SK-N-SH (cell line): ENCODE data around the gene CD72. TPM values are rescaled to one million over a fixed set of nuclear protein-coding genes. Genes with fewer than 3 reads are reported as not detected.

Experiments used
- CTCF ChIA-PET: fragments of 300-600, 350-600 bp; formaldehyde crosslinking; extraction: SDS; loops from one replicate; lab custom pipeline; 2021; lab: Yijun Ruan, JAX
- POLR2A ChIA-PET: fragments of 350-600 bp; sonication (Branson Sonifier 250); formaldehyde crosslinking; extraction: SDS; loops from one replicate; lab custom pipeline; 2020; ENCODE audit warnings: antibody characterized with exemption, inconsistent platforms; lab: Yijun Ruan, JAX
- DNase-seq: peaks from one replicate; pipeline ENCODE4 v3.0.0; 2012
- H2AFZ ChIP-seq: fragments of 200-600 bp; sonication (generic); 2 replicates; pipeline ENCODE4 v1.8.1; 2016; ENCODE audit warnings: antibody characterized with exemption, mild to moderate bottlenecking, low read depth
- H3F3A ChIP-seq: fragments of 200-600 bp; sonication (generic); replicated peaks from 2 replicates; pipeline ENCODE3; 2016; ENCODE audit warnings: antibody characterized with exemption, mild to moderate bottlenecking; ENCODE audit not compliant: insufficient read depth
- H3K27ac ChIP-seq, 2 experiments: fragments of 200-500 bp in 1 of 2; fragments of 200-600 bp in 1 of 2; sonication (Bioruptor generic) in 1 of 2; sonication (generic), shearing (Covaris generic) in 1 of 2; 2 replicates each; pipeline versions ENCODE4 v1.5.1 to v1.6.1; 2014 to 2016; ENCODE audit warnings: low read depth in 2 of 2, inconsistent platforms in 1 of 2, low read length in 1 of 2, mild to moderate bottlenecking in 1 of 2, mixed read lengths in 1 of 2
- H3K27me3 ChIP-seq: fragments of 200-600 bp; sonication (generic), shearing (Covaris generic); 2 replicates; pipeline ENCODE4 v1.6.1; 2016; ENCODE audit warnings: mixed run types; ENCODE audit not compliant: insufficient read depth
- H3K36me3 ChIP-seq, 2 experiments: fragments of 200-500 bp in 1 of 2; fragments of 200-600 bp in 1 of 2; sonication (Bioruptor generic) in 1 of 2; sonication (generic) in 1 of 2; replicated peaks in 1 of 2; 2 replicates each; pipeline versions ENCODE3 to v1.5.1; 2014 to 2016; ENCODE audit warnings: low read length in 1 of 2, mild to moderate bottlenecking in 1 of 2; ENCODE audit not compliant: insufficient read depth in 2 of 2, control insufficient read depth in 1 of 2
- H3K4me1 ChIP-seq, 2 experiments: fragments of 200-500 bp in 1 of 2; fragments of 200-600 bp in 1 of 2; sonication (Bioruptor generic) in 1 of 2; sonication (generic), shearing (Covaris generic) in 1 of 2; 2 replicates each; pipeline versions ENCODE4 v1.5.1 to v1.6.1; 2014 to 2016; ENCODE audit warnings: low read depth in 1 of 2, low read length in 1 of 2, mixed run types in 1 of 2; ENCODE audit not compliant: insufficient read depth in 2 of 2, control insufficient read depth in 1 of 2
- H3K4me2 ChIP-seq: fragments of 200-600 bp; sonication (generic), shearing (Covaris generic); 2 replicates; pipeline ENCODE4 v1.6.1; 2017; ENCODE audit warnings: mixed run types
- H3K4me3 ChIP-seq, 2 experiments: fragments of 200-500 bp in 1 of 2; fragments of 200-600 bp in 1 of 2; sonication (Bioruptor generic) in 1 of 2; sonication (generic), shearing (Covaris generic) in 1 of 2; 2 replicates each; pipeline versions ENCODE4 v1.5.1 to v1.8.1; 2014 to 2016; ENCODE audit warnings: low read depth in 2 of 2, inconsistent platforms in 1 of 2, low read length in 1 of 2, mild to moderate bottlenecking in 1 of 2, mixed read lengths in 1 of 2, moderate library complexity in 1 of 2
- H3K79me2 ChIP-seq: fragments of 200-600 bp; sonication (generic); 2 replicates; pipeline ENCODE4 v1.8.1; 2017; ENCODE audit warnings: mild to moderate bottlenecking; ENCODE audit not compliant: insufficient read depth
- H3K9ac ChIP-seq: fragments of 200-600 bp; sonication (generic); 2 replicates; pipeline ENCODE4 v1.6.1; 2017; ENCODE audit warnings: mixed run types
- H3K9me2 ChIP-seq: fragments of 200-600 bp; sonication (generic); 2 replicates; pipeline ENCODE4 v1.6.1; 2017; ENCODE audit warnings: mixed run types
- H3K9me3 ChIP-seq: fragments of 200-600 bp; sonication (generic); 2 replicates; pipeline ENCODE4 v1.6.1; 2017; ENCODE audit warnings: mixed run types, mild to moderate bottlenecking, moderate library complexity
- H4K20me1 ChIP-seq: fragments of 200-600 bp; sonication (generic); 2 replicates; pipeline ENCODE4 v1.6.1; 2017; ENCODE audit warnings: mild to moderate bottlenecking, mixed run types; ENCODE audit not compliant: insufficient read depth
- ELF1 ChIP-seq: IDR thresholded peaks from 2 replicates; pipeline ENCODE4 v1.4.0; 2012
- FOXJ3 ChIP-seq: sonication (generic); formaldehyde crosslinking; IDR thresholded peaks from 2 replicates; pipeline ENCODE4 v1.5.1; 2020; ENCODE audit warnings: mild to moderate bottlenecking, missing genetic modification reagents
- FOXM1 ChIP-seq: IDR thresholded peaks from 2 replicates; pipeline ENCODE4 v1.4.0; 2012; ENCODE audit warnings: low read depth, mild to moderate bottlenecking
- GABPA ChIP-seq: IDR thresholded peaks from 2 replicates; pipeline ENCODE4 v1.4.0; 2012; ENCODE audit warnings: low read depth, mild to moderate bottlenecking
- GATA2 ChIP-seq: sonication (generic); formaldehyde crosslinking; IDR thresholded peaks from 2 replicates; pipeline ENCODE4 v1.5.0; 2020; ENCODE audit warnings: mild to moderate bottlenecking, missing genetic modification reagents
- MEF2A ChIP-seq: IDR thresholded peaks from 2 replicates; pipeline ENCODE4 v1.4.0; 2012; ENCODE audit warnings: low read depth, borderline replicate concordance
- MXI1 ChIP-seq: IDR thresholded peaks from 2 replicates; pipeline ENCODE4 v1.6.1; 2012; ENCODE audit warnings: mild to moderate bottlenecking, low read depth, low read length, improper control_type of control experiment
- NRF1 ChIP-seq: IDR thresholded peaks from 2 replicates; pipeline ENCODE4 v1.6.1; 2012; ENCODE audit warnings: low read depth, mild to moderate bottlenecking, low read length
- POLR2AphosphoS5 ChIP-seq: IDR thresholded peaks from 2 replicates; pipeline ENCODE4 v1.6.1; 2012; ENCODE audit warnings: low read depth, low read length
- RAD21 ChIP-seq: IDR thresholded peaks from 2 replicates; pipeline ENCODE4 v1.6.1; 2012; ENCODE audit warnings: mild to moderate bottlenecking, low read length
- RFX5 ChIP-seq: IDR thresholded peaks from 2 replicates; pipeline ENCODE4 v1.6.1; 2012; ENCODE audit warnings: mild to moderate bottlenecking, improper control_type of control experiment, low read length
- RXRA ChIP-seq: IDR thresholded peaks from 2 replicates; pipeline ENCODE4 v1.4.0; 2012; ENCODE audit warnings: low read depth, mild to moderate bottlenecking, borderline replicate concordance
- SMC3 ChIP-seq: IDR thresholded peaks from 2 replicates; pipeline ENCODE4 v1.6.1; 2012; ENCODE audit warnings: low read depth, low read length, improper control_type of control experiment
- TAF1 ChIP-seq: IDR thresholded peaks from 2 replicates; pipeline ENCODE4 v1.6.1; 2012; ENCODE audit warnings: low read depth, mild to moderate bottlenecking, low read length, moderate library complexity, borderline replicate concordance
- TCF12 ChIP-seq: IDR thresholded peaks from 2 replicates; pipeline ENCODE4 v1.4.0; 2012
- WGBS: methylation state at CpG from one replicate; pipeline ENCODE4 v1.1.6; 2017; ENCODE audit warnings: low lambda C conversion rate; 5-methylcytosine and 5-hydroxymethylcytosine counted together
- polyA plus RNA-seq, 3 experiments: library from polyadenylated mRNA; depleted of rRNA; stranded (reverse); fragments of >200 nt; gene quantifications; 2 replicates each; pipeline ENCODE4 v1.2.3, GENCODE V29; 2012
- TF ChIP-seq, protein P1 (sequence below): IDR thresholded peaks from 2 replicates; pipeline ENCODE4 v1.4.0; 2012; ENCODE audit warnings: low read depth, borderline replicate concordance
- TF ChIP-seq, protein P2 (sequence below): IDR thresholded peaks from 2 replicates; pipeline ENCODE4 v1.6.1; 2012; ENCODE audit warnings: mild to moderate bottlenecking, low read depth, low read length, moderate library complexity
- TF ChIP-seq, protein P3 (sequence below): fragments of 200-600 bp; sonication (generic); IDR thresholded peaks from 2 replicates; pipeline ENCODE4 v1.6.1; 2017; ENCODE audit warnings: antibody characterized with exemption, mild to moderate bottlenecking, moderate library complexity
- TF ChIP-seq, protein P4 (sequence below): IDR thresholded peaks from 2 replicates; pipeline ENCODE4 v1.4.0; 2012; ENCODE audit warnings: low read depth, borderline replicate concordance
- TF ChIP-seq, protein P5 (sequence below): IDR thresholded peaks from 2 replicates; pipeline ENCODE4; 2012

Gene CD72
- polyA plus RNA-seq, 1 of the 3 experiments (the other 2 are of a cell fraction): 2.7 TPM

DNA sequence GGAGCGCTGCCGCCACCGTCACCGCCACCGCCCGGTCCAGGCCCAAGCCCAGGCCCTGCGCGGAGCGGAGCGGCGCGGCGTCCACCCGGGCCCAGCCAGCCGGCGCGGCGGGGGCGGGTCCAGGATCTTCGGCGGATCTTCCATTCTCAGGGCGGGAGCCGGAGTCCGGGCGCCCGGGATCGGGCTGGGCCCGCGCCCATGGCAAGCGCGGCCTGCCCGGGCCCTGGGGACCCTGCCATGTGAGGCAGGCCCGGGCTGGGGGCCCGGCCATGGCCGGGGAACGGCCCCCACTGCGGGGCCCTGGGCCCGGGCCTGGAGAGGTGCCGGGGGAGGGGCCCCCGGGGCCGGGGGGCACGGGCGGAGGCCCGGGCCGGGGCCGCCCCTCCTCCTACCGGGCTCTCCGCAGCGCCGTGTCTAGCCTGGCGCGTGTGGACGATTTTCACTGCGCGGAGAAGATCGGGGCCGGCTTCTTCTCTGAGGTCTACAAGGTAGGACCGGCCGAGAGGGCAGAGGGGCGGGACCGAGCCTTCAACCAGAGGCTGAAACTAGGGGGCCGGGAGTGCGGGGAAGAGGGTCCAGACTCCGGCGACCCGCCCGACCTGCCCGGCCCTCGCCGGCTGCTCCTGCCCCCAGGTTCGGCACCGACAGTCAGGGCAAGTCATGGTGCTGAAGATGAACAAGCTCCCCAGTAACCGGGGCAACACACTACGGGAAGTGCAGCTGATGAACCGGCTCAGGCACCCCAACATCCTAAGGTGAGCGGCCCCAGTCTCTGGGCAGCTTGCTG lies 12.7 kb downstream of the CD72 start:
- Histone ChIP-seq H3K9me2 (no peaks in the 10 kb centered on the region), H3K4me1 (peaks cover 14 to 21% of the 10 kb centered on the region in 2 experiments; a peak in 1 of 4 replicates), H4K20me1 (peaks cover 11% of the 10 kb centered on the region), H3K36me3 (peaks cover 7 to 23% of the 10 kb centered on the region in 2 experiments), H3K27me3 (no peaks in the 10 kb centered on the region), H2AFZ (peak overlapping the region; percentile 41; the same call in 1 of the 2 replicates), H3K9me3 (no peaks in the 10 kb centered on the region), H3K79me2 (peaks cover 22% of the 10 kb centered on the region), H3F3A (peaks cover 20% of the 10 kb centered on the region), H3K4me2 (peak overlapping the region; percentile 86), H3K9ac (peak overlapping the region; percentile 75), H3K4me3 (peak overlapping the region; percentile 71 to 79), H3K27ac (peak overlapping the region; percentile 18 to 69; a peak in 3 of 4 replicates)
- CTCF ChIA-PET: interaction anchor here (0.9 to 2.0 kb wide), 6 partner anchors 9 to 126 kb away, joined by 3 to 6 read pairs (median 4); partner anchors contain the start of genes CREB3 and TLN1
- WGBS: 0% methylated on average over 4 of the region's 76 CpGs
- POLR2A ChIA-PET: no interaction called here
- DNase-seq: peak; percentile 88
- no peak for TF ChIP-seq RXRA
- TF ChIP-seq GATA2 (CRISPR knock-in tag): no peak
- TF ChIP-seq, protein P1, sequence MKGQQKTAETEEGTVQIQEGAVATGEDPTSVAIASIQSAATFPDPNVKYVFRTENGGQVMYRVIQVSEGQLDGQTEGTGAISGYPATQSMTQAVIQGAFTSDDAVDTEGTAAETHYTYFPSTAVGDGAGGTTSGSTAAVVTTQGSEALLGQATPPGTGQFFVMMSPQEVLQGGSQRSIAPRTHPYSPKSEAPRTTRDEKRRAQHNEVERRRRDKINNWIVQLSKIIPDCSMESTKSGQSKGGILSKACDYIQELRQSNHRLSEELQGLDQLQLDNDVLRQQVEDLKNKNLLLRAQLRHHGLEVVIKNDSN: no peak
- TF ChIP-seq, protein P2, sequence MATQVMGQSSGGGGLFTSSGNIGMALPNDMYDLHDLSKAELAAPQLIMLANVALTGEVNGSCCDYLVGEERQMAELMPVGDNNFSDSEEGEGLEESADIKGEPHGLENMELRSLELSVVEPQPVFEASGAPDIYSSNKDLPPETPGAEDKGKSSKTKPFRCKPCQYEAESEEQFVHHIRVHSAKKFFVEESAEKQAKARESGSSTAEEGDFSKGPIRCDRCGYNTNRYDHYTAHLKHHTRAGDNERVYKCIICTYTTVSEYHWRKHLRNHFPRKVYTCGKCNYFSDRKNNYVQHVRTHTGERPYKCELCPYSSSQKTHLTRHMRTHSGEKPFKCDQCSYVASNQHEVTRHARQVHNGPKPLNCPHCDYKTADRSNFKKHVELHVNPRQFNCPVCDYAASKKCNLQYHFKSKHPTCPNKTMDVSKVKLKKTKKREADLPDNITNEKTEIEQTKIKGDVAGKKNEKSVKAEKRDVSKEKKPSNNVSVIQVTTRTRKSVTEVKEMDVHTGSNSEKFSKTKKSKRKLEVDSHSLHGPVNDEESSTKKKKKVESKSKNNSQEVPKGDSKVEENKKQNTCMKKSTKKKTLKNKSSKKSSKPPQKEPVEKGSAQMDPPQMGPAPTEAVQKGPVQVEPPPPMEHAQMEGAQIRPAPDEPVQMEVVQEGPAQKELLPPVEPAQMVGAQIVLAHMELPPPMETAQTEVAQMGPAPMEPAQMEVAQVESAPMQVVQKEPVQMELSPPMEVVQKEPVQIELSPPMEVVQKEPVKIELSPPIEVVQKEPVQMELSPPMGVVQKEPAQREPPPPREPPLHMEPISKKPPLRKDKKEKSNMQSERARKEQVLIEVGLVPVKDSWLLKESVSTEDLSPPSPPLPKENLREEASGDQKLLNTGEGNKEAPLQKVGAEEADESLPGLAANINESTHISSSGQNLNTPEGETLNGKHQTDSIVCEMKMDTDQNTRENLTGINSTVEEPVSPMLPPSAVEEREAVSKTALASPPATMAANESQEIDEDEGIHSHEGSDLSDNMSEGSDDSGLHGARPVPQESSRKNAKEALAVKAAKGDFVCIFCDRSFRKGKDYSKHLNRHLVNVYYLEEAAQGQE: no peak
- TF ChIP-seq RFX5: no peak
- TF ChIP-seq, protein P3, sequence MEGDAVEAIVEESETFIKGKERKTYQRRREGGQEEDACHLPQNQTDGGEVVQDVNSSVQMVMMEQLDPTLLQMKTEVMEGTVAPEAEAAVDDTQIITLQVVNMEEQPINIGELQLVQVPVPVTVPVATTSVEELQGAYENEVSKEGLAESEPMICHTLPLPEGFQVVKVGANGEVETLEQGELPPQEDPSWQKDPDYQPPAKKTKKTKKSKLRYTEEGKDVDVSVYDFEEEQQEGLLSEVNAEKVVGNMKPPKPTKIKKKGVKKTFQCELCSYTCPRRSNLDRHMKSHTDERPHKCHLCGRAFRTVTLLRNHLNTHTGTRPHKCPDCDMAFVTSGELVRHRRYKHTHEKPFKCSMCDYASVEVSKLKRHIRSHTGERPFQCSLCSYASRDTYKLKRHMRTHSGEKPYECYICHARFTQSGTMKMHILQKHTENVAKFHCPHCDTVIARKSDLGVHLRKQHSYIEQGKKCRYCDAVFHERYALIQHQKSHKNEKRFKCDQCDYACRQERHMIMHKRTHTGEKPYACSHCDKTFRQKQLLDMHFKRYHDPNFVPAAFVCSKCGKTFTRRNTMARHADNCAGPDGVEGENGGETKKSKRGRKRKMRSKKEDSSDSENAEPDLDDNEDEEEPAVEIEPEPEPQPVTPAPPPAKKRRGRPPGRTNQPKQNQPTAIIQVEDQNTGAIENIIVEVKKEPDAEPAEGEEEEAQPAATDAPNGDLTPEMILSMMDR: no peak
- TF ChIP-seq POLR2AphosphoS5: no peak
- no peak for TF ChIP-seq MEF2A
- no peak for TF ChIP-seq TCF12
- TF ChIP-seq RAD21: no peak
- TF ChIP-seq, protein P4, sequence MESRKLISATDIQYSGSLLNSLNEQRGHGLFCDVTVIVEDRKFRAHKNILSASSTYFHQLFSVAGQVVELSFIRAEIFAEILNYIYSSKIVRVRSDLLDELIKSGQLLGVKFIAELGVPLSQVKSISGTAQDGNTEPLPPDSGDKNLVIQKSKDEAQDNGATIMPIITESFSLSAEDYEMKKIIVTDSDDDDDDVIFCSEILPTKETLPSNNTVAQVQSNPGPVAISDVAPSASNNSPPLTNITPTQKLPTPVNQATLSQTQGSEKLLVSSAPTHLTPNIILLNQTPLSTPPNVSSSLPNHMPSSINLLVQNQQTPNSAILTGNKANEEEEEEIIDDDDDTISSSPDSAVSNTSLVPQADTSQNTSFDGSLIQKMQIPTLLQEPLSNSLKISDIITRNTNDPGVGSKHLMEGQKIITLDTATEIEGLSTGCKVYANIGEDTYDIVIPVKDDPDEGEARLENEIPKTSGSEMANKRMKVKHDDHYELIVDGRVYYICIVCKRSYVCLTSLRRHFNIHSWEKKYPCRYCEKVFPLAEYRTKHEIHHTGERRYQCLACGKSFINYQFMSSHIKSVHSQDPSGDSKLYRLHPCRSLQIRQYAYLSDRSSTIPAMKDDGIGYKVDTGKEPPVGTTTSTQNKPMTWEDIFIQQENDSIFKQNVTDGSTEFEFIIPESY: no peak
- no peak for TF ChIP-seq TAF1
- TF ChIP-seq, protein P5, sequence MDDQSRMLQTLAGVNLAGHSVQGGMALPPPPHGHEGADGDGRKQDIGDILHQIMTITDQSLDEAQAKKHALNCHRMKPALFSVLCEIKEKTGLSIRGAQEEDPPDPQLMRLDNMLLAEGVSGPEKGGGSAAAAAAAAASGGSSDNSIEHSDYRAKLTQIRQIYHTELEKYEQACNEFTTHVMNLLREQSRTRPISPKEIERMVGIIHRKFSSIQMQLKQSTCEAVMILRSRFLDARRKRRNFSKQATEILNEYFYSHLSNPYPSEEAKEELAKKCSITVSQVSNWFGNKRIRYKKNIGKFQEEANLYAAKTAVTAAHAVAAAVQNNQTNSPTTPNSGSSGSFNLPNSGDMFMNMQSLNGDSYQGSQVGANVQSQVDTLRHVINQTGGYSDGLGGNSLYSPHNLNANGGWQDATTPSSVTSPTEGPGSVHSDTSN: no peak
- no peak for TF ChIP-seq FOXM1
- TF ChIP-seq GABPA: no peak
- no peak for TF ChIP-seq SMC3
- TF ChIP-seq FOXJ3: no peak
- TF ChIP-seq NRF1: no peak
- TF ChIP-seq ELF1: no peak
- no peak; the same call in 1 of the 2 replicates for TF ChIP-seq MXI1
